Esophagus squamous epithelium (tissue), 4 donors: ENCODE results near the gene PEX11G.

Experiments
- POLR2A ChIP-seq, 4 donors: fragments of 450-650 bp; IDR thresholded peaks; one replicate each; pipeline ENCODE4 v1.6.1; 2017; ENCODE audit warnings: antibody characterized with exemption in 4 of 4, mild to moderate bottlenecking in 4 of 4, moderate library complexity in 3 of 4
- TF ChIP-seq, protein P1 (sequence below), 6 experiments: fragments of 450-650 bp in 4 of 6; fragments of 200-600 bp in 2 of 6; sonication (generic) in 2 of 6; IDR thresholded peaks; one replicate each; pipeline ENCODE4 v1.5.1; 2016 to 2019; ENCODE audit warnings: antibody characterized with exemption in 6 of 6, mild to moderate bottlenecking in 4 of 6, moderate library complexity in 4 of 6

DNA sequence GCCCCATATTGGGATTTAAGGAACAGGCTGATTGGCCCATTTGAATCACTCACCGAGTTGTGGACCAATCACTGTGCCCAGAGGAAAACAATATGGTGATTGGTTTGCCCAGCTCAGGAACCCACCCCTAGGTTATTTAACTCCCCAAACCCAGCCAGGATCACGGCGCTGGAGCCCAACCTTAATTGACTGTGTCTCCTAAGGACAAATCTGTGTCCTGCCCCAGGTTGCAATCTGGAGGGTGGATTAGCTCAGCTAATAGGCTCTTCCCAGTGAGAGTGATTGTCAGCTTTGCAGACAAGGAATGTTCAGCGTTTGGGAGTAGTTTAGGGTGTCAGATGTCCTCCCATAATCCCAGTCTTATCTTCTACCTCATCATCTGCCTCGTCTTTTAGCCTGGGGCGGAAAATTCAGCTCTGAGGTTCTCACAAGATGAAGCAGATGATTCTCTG is 23.6 kb upstream of the PEX11G start:
- TF ChIP-seq, protein P1, sequence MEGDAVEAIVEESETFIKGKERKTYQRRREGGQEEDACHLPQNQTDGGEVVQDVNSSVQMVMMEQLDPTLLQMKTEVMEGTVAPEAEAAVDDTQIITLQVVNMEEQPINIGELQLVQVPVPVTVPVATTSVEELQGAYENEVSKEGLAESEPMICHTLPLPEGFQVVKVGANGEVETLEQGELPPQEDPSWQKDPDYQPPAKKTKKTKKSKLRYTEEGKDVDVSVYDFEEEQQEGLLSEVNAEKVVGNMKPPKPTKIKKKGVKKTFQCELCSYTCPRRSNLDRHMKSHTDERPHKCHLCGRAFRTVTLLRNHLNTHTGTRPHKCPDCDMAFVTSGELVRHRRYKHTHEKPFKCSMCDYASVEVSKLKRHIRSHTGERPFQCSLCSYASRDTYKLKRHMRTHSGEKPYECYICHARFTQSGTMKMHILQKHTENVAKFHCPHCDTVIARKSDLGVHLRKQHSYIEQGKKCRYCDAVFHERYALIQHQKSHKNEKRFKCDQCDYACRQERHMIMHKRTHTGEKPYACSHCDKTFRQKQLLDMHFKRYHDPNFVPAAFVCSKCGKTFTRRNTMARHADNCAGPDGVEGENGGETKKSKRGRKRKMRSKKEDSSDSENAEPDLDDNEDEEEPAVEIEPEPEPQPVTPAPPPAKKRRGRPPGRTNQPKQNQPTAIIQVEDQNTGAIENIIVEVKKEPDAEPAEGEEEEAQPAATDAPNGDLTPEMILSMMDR (IDR thresholded peaks at IDR 0.05) = no peak
- no peak for TF ChIP-seq POLR2A (IDR thresholded peaks at IDR 0.05)
